ENCODE data around the gene TFPI.
"Not testable (repeated sequence)": the region's sequence is repeated elsewhere in the genome, so short reads cannot be mapped to it uniquely, and the experiment has no call there.

TFPI gene

GRCh38 chr2:187574969-187575750 lies 20.9 kb upstream of the TFPI start:
- H3K27me3 ChIP-seq (ENCODE audit: control insufficient read depth, insufficient read depth, low read length) = no peaks in the 10 kb centered on the region
- no peaks in the 10 kb centered on the region for H3K9me3 ChIP-seq (ENCODE audit: control insufficient read depth, low read depth, low read length)
- H3K4me3 ChIP-seq (ENCODE audit: low read length) = no peak overlapping the region
- no peak overlapping the region for H3K27ac ChIP-seq (ENCODE audit: low read length)
- no peaks in the 10 kb centered on the region for H3K36me3 ChIP-seq (ENCODE audit: control insufficient read depth, low read depth, low read length)
- H3K9ac ChIP-seq (ENCODE audit: low read length) = no peak overlapping the region
- H3K4me1 ChIP-seq (ENCODE audit: control insufficient read depth, low read depth, low read length) = peaks cover 15% of the 10 kb centered on the region

GRCh38 chr2:187573722-187574121 lies 19.5 kb upstream of the TFPI start:
- Histone ChIP-seq H3K36me3 (ENCODE audit: control insufficient read depth, low read depth, low read length) (no peaks in the 10 kb centered on the region), H3K9me3 (ENCODE audit: control insufficient read depth, low read depth, low read length) (no peaks in the 10 kb centered on the region), H3K27me3 (ENCODE audit: control insufficient read depth, insufficient read depth, low read length) (no peaks in the 10 kb centered on the region), H3K9ac (ENCODE audit: low read length) (no peak overlapping the region), H3K27ac (ENCODE audit: low read length) (no peak overlapping the region), H3K4me3 (ENCODE audit: low read length) (no peak overlapping the region), H3K4me1 (ENCODE audit: control insufficient read depth, low read depth, low read length) (peaks cover 15% of the 10 kb centered on the region)

GRCh38 chr2:187571996-187572395 lies 17.8 kb upstream of the TFPI start:
- not testable (repeated sequence) for H3K4me3 ChIP-seq (ENCODE audit: low read length); H3K27ac ChIP-seq (ENCODE audit: low read length); H3K9ac ChIP-seq (ENCODE audit: low read length); H3K27me3 ChIP-seq (ENCODE audit: control insufficient read depth, insufficient read depth, low read length); H3K9me3 ChIP-seq (ENCODE audit: control insufficient read depth, low read depth, low read length); H3K36me3 ChIP-seq (ENCODE audit: control insufficient read depth, low read depth, low read length)
- H3K4me1 ChIP-seq (ENCODE audit: control insufficient read depth, low read depth, low read length) = peaks cover 21% of the 10 kb centered on the region

- no peaks in the 10 kb centered on the region for H3K27me3 ChIP-seq (ENCODE audit: control insufficient read depth, insufficient read depth, low read length)
- H3K4me3 ChIP-seq (ENCODE audit: low read length) = no peak overlapping the region
- no peaks in the 10 kb centered on the region for H3K36me3 ChIP-seq (ENCODE audit: control insufficient read depth, low read depth, low read length)
- peaks cover 16% of the 10 kb centered on the region for H3K4me1 ChIP-seq (ENCODE audit: control insufficient read depth, low read depth, low read length)
- no peak overlapping the region for H3K27ac ChIP-seq (ENCODE audit: low read length)
- H3K9ac ChIP-seq (ENCODE audit: low read length) = no peak overlapping the region
- H3K9me3 ChIP-seq (ENCODE audit: control insufficient read depth, low read depth, low read length) = no peaks in the 10 kb centered on the region
Measured at GRCh38 chr2:187569571-187569970, 15.3 kb upstream of the TFPI start.

- no peaks in the 10 kb centered on the region for H3K27me3 ChIP-seq (ENCODE audit: control insufficient read depth, insufficient read depth, low read length)
- H3K9me3 ChIP-seq (ENCODE audit: control insufficient read depth, low read depth, low read length) = no peaks in the 10 kb centered on the region
- H3K4me3 ChIP-seq (ENCODE audit: low read length) = no peak overlapping the region
- no peak overlapping the region for H3K27ac ChIP-seq (ENCODE audit: low read length)
- H3K9ac ChIP-seq (ENCODE audit: low read length) = no peak overlapping the region
- H3K36me3 ChIP-seq (ENCODE audit: control insufficient read depth, low read depth, low read length) = no peaks in the 10 kb centered on the region
- peaks cover 16% of the 10 kb centered on the region for H3K4me1 ChIP-seq (ENCODE audit: control insufficient read depth, low read depth, low read length)
Measured at GRCh38 chr2:187569042-187569441, 14.8 kb upstream of the TFPI start.

GRCh38 chr2:187567126-187567525 lies 12.9 kb upstream of the TFPI start:
- peaks cover 16% of the 10 kb centered on the region for H3K4me1 ChIP-seq (ENCODE audit: control insufficient read depth, low read depth, low read length)
- H3K27me3 ChIP-seq (ENCODE audit: control insufficient read depth, insufficient read depth, low read length) = no peaks in the 10 kb centered on the region
- no peak overlapping the region for H3K9ac ChIP-seq (ENCODE audit: low read length)
- no peaks in the 10 kb centered on the region for H3K36me3 ChIP-seq (ENCODE audit: control insufficient read depth, low read depth, low read length)
- no peaks in the 10 kb centered on the region for H3K9me3 ChIP-seq (ENCODE audit: control insufficient read depth, low read depth, low read length)
- no peak overlapping the region for H3K4me3 ChIP-seq (ENCODE audit: low read length)
- H3K27ac ChIP-seq (ENCODE audit: low read length) = no peak overlapping the region

GRCh38 chr2:187566712-187567111 lies 12.5 kb upstream of the TFPI start:
- no peaks in the 10 kb centered on the region for H3K27me3 ChIP-seq (ENCODE audit: control insufficient read depth, insufficient read depth, low read length)
- no peak overlapping the region for H3K27ac ChIP-seq (ENCODE audit: low read length)

GRCh38 chr2:187566266-187566665 lies 12.0 kb upstream of the TFPI start:
- Histone ChIP-seq H3K27me3 (ENCODE audit: control insufficient read depth, insufficient read depth, low read length) (no peaks in the 10 kb centered on the region), H3K27ac (ENCODE audit: low read length) (peak overlapping the region; percentile 39), H3K4me3 (ENCODE audit: low read length) (peak overlapping the region; percentile 58), H3K9me3 (ENCODE audit: control insufficient read depth, low read depth, low read length) (no peaks in the 10 kb centered on the region), H3K4me1 (ENCODE audit: control insufficient read depth, low read depth, low read length) (peaks cover 16% of the 10 kb centered on the region), H3K9ac (ENCODE audit: low read length) (peak overlapping the region; percentile 17), H3K36me3 (ENCODE audit: control insufficient read depth, low read depth, low read length) (peaks cover 2% of the 10 kb centered on the region)

More at GRCh38 chr2:187566712-187567111, 12.5 kb upstream of the TFPI start:
- H3K4me3 ChIP-seq (ENCODE audit: low read length) = peak overlapping the region; percentile 58
- H3K4me1 ChIP-seq (ENCODE audit: control insufficient read depth, low read depth, low read length) = peaks cover 16% of the 10 kb centered on the region
- H3K9me3 ChIP-seq (ENCODE audit: control insufficient read depth, low read depth, low read length) = no peaks in the 10 kb centered on the region
- H3K9ac ChIP-seq (ENCODE audit: low read length) = no peak overlapping the region
- H3K36me3 ChIP-seq (ENCODE audit: control insufficient read depth, low read depth, low read length) = no peaks in the 10 kb centered on the region

- H3K36me3 ChIP-seq (ENCODE audit: control insufficient read depth, low read depth, low read length); H3K9me3 ChIP-seq (ENCODE audit: control insufficient read depth, low read depth, low read length); H3K27me3 ChIP-seq (ENCODE audit: control insufficient read depth, insufficient read depth, low read length); H3K27ac ChIP-seq (ENCODE audit: low read length): not testable (repeated sequence)
- Histone ChIP-seq H3K4me3 (ENCODE audit: low read length) (peak overlapping the region; percentile 58), H3K4me1 (ENCODE audit: control insufficient read depth, low read depth, low read length) (peaks cover 16% of the 10 kb centered on the region), H3K9ac (ENCODE audit: low read length) (peak overlapping the region; percentile 32)
Measured at GRCh38 chr2:187565618-187566017, 11.4 kb upstream of the TFPI start.

GRCh38 chr2:187556493-187556892 lies 2.3 kb upstream of the TFPI start:
- not testable (repeated sequence) for H3K9me3 ChIP-seq (ENCODE audit: control insufficient read depth, low read depth, low read length); H3K4me3 ChIP-seq (ENCODE audit: low read length); H3K36me3 ChIP-seq (ENCODE audit: control insufficient read depth, low read depth, low read length); H3K9ac ChIP-seq (ENCODE audit: low read length); H3K27me3 ChIP-seq (ENCODE audit: control insufficient read depth, insufficient read depth, low read length); H3K27ac ChIP-seq (ENCODE audit: low read length); H3K4me1 ChIP-seq (ENCODE audit: control insufficient read depth, low read depth, low read length)

- Histone ChIP-seq H3K27ac (ENCODE audit: low read length) (no peak overlapping the region), H3K27me3 (ENCODE audit: control insufficient read depth, insufficient read depth, low read length) (no peaks in the 10 kb centered on the region), H3K9ac (ENCODE audit: low read length) (no peak overlapping the region), H3K4me1 (ENCODE audit: control insufficient read depth, low read depth, low read length) (peaks cover 4% of the 10 kb centered on the region), H3K9me3 (ENCODE audit: control insufficient read depth, low read depth, low read length) (no peaks in the 10 kb centered on the region), H3K4me3 (ENCODE audit: low read length) (no peak overlapping the region), H3K36me3 (ENCODE audit: control insufficient read depth, low read depth, low read length) (no peaks in the 10 kb centered on the region)
Measured at GRCh38 chr2:187554704-187555082, 458 bp upstream of the TFPI start.

Measured in iPS-18a (cell line).